ENCODE results near the gene PCBP3. TPM values are rescaled to one million over a fixed set of nuclear protein-coding genes. Genes with fewer than 3 reads are reported as not detected.

PCBP3 gene
- total RNA-seq, 1 donor from 2014 or later, result 72.7 TPM

DNA sequence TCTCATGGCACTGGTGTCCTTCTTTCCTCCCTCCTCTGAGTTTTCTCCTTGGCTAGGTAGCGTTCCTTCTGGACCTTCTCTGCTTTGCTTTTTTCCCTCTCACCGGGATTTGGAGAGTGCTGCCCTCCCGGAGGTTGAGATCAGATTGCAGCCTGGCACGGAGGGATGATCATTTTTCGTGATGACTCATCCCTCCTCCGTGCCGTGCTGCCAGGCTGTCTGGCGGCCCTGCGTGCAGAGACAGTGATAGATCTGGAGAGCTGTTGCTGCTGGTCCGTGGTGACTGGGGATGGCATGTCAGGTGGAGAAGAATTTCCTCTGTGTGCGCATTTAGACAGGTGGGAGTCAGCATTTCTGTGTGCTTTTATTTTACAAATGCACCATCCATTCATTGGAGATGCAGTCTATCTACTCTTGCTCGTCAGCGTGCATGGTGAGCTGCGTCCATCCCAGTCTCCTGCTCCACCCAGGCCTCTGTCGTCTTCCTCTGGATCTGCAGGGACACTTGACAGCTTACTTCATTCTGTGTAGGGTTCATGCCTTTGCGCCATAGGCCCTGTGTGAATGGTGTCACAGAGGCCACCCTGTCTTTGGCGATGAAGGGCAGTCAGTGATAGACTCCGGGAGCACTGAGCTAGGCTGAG, 104.4 kb downstream of the PCBP3 start:
- Mint-ChIP-seq H3K36me3 (ENCODE audit: unreplicated experiment) (peaks cover 15% of the 10 kb centered on the region), H3K27ac (ENCODE audit: unreplicated experiment) (no peak overlapping the region), H3K4me3 (ENCODE audit: unreplicated experiment) (no peak overlapping the region), H3K27me3 (ENCODE audit: unreplicated experiment) (peaks cover 8% of the 10 kb centered on the region), H3K9me3 (ENCODE audit: unreplicated experiment) (peaks cover 9% of the 10 kb centered on the region), H3K4me1 (ENCODE audit: low read depth, unreplicated experiment) (peaks cover 8% of the 10 kb centered on the region)
- TF ChIP-seq, protein P1, sequence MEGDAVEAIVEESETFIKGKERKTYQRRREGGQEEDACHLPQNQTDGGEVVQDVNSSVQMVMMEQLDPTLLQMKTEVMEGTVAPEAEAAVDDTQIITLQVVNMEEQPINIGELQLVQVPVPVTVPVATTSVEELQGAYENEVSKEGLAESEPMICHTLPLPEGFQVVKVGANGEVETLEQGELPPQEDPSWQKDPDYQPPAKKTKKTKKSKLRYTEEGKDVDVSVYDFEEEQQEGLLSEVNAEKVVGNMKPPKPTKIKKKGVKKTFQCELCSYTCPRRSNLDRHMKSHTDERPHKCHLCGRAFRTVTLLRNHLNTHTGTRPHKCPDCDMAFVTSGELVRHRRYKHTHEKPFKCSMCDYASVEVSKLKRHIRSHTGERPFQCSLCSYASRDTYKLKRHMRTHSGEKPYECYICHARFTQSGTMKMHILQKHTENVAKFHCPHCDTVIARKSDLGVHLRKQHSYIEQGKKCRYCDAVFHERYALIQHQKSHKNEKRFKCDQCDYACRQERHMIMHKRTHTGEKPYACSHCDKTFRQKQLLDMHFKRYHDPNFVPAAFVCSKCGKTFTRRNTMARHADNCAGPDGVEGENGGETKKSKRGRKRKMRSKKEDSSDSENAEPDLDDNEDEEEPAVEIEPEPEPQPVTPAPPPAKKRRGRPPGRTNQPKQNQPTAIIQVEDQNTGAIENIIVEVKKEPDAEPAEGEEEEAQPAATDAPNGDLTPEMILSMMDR (IDR thresholded peaks at IDR 0.05; ENCODE audit: partially characterized antibody, unreplicated experiment), result no peak
- no peak for DNase-seq

DNA sequence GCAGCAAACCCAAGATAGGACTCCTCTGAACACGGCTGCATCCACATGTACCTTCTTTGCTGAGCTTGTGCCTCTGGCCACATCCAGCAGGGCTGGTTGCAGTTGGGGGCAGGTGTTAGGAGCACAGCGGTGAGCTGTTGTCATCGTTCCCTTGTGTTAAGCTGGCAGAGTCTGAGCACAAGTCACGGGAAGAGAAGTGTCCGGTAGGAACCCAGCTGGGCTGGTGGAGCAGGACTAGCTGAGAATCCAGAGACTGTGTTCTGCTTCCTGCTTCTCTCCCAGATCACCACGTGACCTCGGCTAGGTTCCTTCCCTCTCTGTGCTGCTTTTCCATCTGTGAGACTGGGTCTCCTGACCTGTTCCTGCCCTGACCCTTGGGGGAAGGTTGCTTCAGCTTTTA, 105.1 kb downstream of the PCBP3 start:
- Mint-ChIP-seq H3K4me3 (ENCODE audit: unreplicated experiment) (no peak overlapping the region), H3K27me3 (ENCODE audit: unreplicated experiment) (peaks cover 8% of the 10 kb centered on the region), H3K27ac (ENCODE audit: unreplicated experiment) (no peak overlapping the region), H3K36me3 (ENCODE audit: unreplicated experiment) (peaks cover 15% of the 10 kb centered on the region), H3K4me1 (ENCODE audit: low read depth, unreplicated experiment) (peaks cover 8% of the 10 kb centered on the region), H3K9me3 (ENCODE audit: unreplicated experiment) (peaks cover 9% of the 10 kb centered on the region)
- DNase-seq, result no peak
- TF ChIP-seq, protein P1 (IDR thresholded peaks at IDR 0.05; ENCODE audit: partially characterized antibody, unreplicated experiment), result no peak

DNA sequence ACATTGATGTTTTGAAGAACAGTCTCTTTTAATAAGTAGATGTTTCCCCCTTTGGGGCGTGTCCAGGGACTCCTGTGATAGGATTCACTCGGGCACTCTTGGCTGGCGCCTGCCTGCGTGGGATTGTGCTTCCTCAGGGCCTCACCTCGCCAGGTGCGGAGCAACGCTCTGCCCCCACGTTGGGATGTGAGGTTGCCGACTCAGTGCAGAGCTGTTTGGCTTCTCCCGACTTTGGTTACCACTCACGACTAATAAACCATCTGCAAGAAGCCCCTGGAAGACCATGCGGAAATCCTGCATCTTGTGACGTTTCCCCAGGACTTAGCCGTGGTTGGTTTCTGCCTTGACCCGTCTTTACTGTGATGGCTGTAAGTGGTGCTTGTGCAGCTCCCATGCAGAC, 106.4 kb downstream of the PCBP3 start:
- peaks cover 7% of the 10 kb centered on the region for H3K27me3 Mint-ChIP-seq (ENCODE audit: unreplicated experiment)
- no peak overlapping the region for H3K27ac Mint-ChIP-seq (ENCODE audit: unreplicated experiment)
- H3K4me3 Mint-ChIP-seq (ENCODE audit: unreplicated experiment), result no peak overlapping the region
- no peak for DNase-seq
- H3K9me3 Mint-ChIP-seq (ENCODE audit: unreplicated experiment), result peaks cover 7% of the 10 kb centered on the region
- peaks cover 10% of the 10 kb centered on the region for H3K36me3 Mint-ChIP-seq (ENCODE audit: unreplicated experiment)
- peaks cover 8% of the 10 kb centered on the region for H3K4me1 Mint-ChIP-seq (ENCODE audit: low read depth, unreplicated experiment)
- TF ChIP-seq, protein P1 (IDR thresholded peaks at IDR 0.05; ENCODE audit: partially characterized antibody, unreplicated experiment), result no peak

DNA sequence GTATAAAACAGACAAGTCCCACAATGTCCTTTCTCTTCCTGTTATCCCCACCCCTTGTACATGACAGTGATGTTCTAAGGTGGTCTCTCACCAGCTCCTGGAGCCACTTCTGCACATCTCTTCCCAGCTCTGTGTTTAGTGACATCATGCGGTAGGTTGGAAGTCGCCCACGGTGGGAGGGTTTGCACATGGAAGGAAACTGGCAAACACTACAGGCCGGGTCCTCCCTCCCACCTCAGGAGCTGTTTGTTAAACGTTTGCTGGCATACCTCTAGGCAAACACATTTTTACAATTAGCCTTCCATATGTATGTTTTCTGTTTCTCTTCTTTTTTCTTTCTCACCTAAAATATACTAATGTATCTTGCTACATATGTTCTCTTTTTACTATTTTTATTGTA, 107.4 kb downstream of the PCBP3 start:
- peaks cover 8% of the 10 kb centered on the region for H3K4me1 Mint-ChIP-seq (ENCODE audit: low read depth, unreplicated experiment)
- H3K9me3 Mint-ChIP-seq (ENCODE audit: unreplicated experiment), result peaks cover 3% of the 10 kb centered on the region
- H3K27ac Mint-ChIP-seq (ENCODE audit: unreplicated experiment), result no peak overlapping the region
- H3K27me3 Mint-ChIP-seq (ENCODE audit: unreplicated experiment), result peaks cover 4% of the 10 kb centered on the region
- H3K36me3 Mint-ChIP-seq (ENCODE audit: unreplicated experiment), result peaks cover 3% of the 10 kb centered on the region
- no peak overlapping the region for H3K4me3 Mint-ChIP-seq (ENCODE audit: unreplicated experiment)
- TF ChIP-seq, protein P1 (IDR thresholded peaks at IDR 0.05; ENCODE audit: partially characterized antibody, unreplicated experiment), result no peak
- DNase-seq, result no peak

DNA sequence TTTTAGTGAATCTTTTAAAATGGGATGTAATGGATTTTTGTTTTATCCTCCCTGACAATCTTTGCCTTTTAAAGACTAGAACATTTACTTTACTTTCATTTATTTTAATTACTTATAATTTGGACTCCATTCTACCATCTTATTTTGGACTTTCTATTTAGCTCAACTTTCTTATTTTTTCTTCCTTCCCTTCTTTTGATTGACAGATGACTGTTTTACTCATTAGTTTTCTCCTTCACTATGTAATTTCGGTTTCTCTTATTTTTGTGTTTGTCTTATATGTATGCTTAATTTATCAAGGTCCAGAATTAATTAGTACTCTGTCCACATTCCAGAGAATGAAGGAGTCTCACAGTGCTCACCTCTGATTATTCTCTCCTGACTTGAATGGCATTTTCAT, 109.9 kb downstream of the PCBP3 start:
- no peaks in the 10 kb centered on the region for H3K9me3 Mint-ChIP-seq (ENCODE audit: unreplicated experiment)

More for the DNA sequence above, 109.9 kb downstream of the PCBP3 start:
- Mint-ChIP-seq H3K27ac (ENCODE audit: unreplicated experiment) (no peak overlapping the region), H3K4me1 (ENCODE audit: low read depth, unreplicated experiment) (peaks cover 2% of the 10 kb centered on the region), H3K4me3 (ENCODE audit: unreplicated experiment) (no peak overlapping the region), H3K36me3 (ENCODE audit: unreplicated experiment) (no peaks in the 10 kb centered on the region), H3K27me3 (ENCODE audit: unreplicated experiment) (no peaks in the 10 kb centered on the region)
- TF ChIP-seq, protein P1 (IDR thresholded peaks at IDR 0.05; ENCODE audit: partially characterized antibody, unreplicated experiment), result no peak
- no peak for DNase-seq
